ENCODE measurements around the gene GNAL.

DNA sequence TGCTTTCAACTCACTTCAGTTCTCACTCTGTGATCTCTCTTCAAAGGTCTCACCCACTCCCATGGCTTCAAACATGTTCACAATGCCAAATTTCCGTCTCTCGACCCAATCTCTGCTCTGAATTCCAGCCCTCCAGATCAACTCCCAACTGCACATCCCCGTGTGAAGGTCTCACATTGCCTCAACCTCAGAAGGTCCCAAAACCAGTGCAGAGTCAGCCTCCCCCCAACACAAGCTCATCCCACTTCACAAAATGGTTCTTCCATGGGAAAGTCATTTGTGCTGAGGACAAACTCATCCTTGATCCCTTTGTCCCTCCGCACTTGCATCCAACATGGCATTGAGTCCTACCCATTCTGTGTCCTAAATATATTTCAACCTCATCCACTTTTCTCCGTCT lies 31.0 kb upstream of the GNAL start:
- TF ChIP-seq POLR2AphosphoS5 (IDR thresholded peaks at IDR 0.05; ENCODE audit: borderline replicate concordance, low read depth, low read length) (no peak), EZH2 (IDR thresholded peaks at IDR 0.05) (no peak), FOXP2 (optimal IDR thresholded peaks at IDR 0.05; ENCODE audit: control extremely low read depth, extremely low read length, insufficient read depth) (no peak)
